Breast epithelium (tissue), 4 donors: ENCODE results near the gene ASB3. TPM values are rescaled to one million over a fixed set of nuclear protein-coding genes. Genes with fewer than 3 reads are reported as not detected.
"Not testable (repeated sequence)": the region's sequence is repeated elsewhere in the genome, so short reads cannot be mapped to it uniquely, and the experiment has no call there.

ENCODE experiments used
- DNase-seq, 2 donors: peaks; one replicate each; pipeline ENCODE4 v3.0.0-alpha.2; 2019; ENCODE audit warnings: low spot score in 2 of 2
- H3K27ac ChIP-seq, 2 donors: fragments of 200-600 bp; sonication (generic) in 1 of 2; one replicate each; pipeline ENCODE4 v1.5.1; 2016 to 2019; ENCODE audit warnings: mild to moderate bottlenecking in 1 of 2
- H3K27me3 ChIP-seq, 2 donors: fragments of 200-600 bp; sonication (generic) in 1 of 2; one replicate each; pipeline versions ENCODE4 v1.5.1 to v1.6.0; 2017 to 2019; ENCODE audit warnings: control low read depth in 1 of 2, mild to moderate bottlenecking in 1 of 2
- H3K36me3 ChIP-seq: fragments of 200-600 bp; one replicate; pipeline ENCODE4 v1.5.1; 2019
- H3K4me1 ChIP-seq, 2 donors: fragments of 200-600 bp; sonication (generic); one replicate each; pipeline ENCODE4 v1.5.1; 2016 to 2019; ENCODE audit warnings: control low read depth in 1 of 2
- H3K4me3 ChIP-seq, 3 donors: fragments of 200-600 bp; sonication (generic); 1 replicate in 2 of 3; 2 replicates in 1 of 3; pipeline ENCODE4 v1.5.1; 2016 to 2019; ENCODE audit warnings: mild to moderate bottlenecking in 3 of 3, moderate library complexity in 2 of 3
- H3K9me3 ChIP-seq, 2 donors: fragments of 200-600 bp; sonication (generic) in 1 of 2; one replicate each; pipeline ENCODE4 v1.5.1; 2016 to 2019; ENCODE audit warnings: control low read depth in 1 of 2
- CTCF ChIP-seq, 3 donors: fragments of 450-650 bp; IDR thresholded peaks; one replicate each; pipeline ENCODE4 v1.5.1; 2016 to 2017; ENCODE audit warnings: antibody characterized with exemption in 3 of 3, mild to moderate bottlenecking in 3 of 3, moderate library complexity in 3 of 3
- POLR2A ChIP-seq: fragments of 450-650 bp; IDR thresholded peaks from one replicate; pipeline ENCODE4 v1.6.1; 2016; ENCODE audit warnings: antibody characterized with exemption, mild to moderate bottlenecking, moderate library complexity
- POLR2AphosphoS5 ChIP-seq, 3 donors: sonication (generic); formaldehyde crosslinking; IDR thresholded peaks; one replicate each; pipeline ENCODE4 v1.6.1; 2017; ENCODE audit warnings: antibody characterized with exemption in 3 of 3
- intact Hi-C: fragments of 100-400 bp; cut with DNase I; formaldehyde crosslinking; loops from one replicate; pipeline ENCODE4 v1.15.1; 2023; ENCODE audit warnings: low total_unique reads
- total RNA-seq, 3 donors: library from RNA; depleted of rRNA; stranded (reverse); fragments of >200 nt; gene quantifications; one replicate each; pipeline ENCODE4 v1.1.0, GENCODE V29; 2016

ASB3 gene
- total RNA-seq, 3 donors from 2014 or later: 22.0 to 37.9 (median 22.7) TPM

- H3K36me3 ChIP-seq: no peaks in the 10 kb centered on the region
- intact Hi-C loops: no loop called here
Observed at GRCh38 chr2:53725662-53726061, 61.1 kb downstream of the ASB3 start.

GRCh38 chr2:53724536-53724935 lies 62.2 kb downstream of the ASB3 start:
- H3K27ac ChIP-seq: no peak overlapping the region

More at GRCh38 chr2:53725662-53726061, 61.1 kb downstream of the ASB3 start:
- no peaks in the 10 kb centered on the region for H3K9me3 ChIP-seq
- H3K4me3 ChIP-seq: no peak overlapping the region
- no peaks in the 10 kb centered on the region for H3K27me3 ChIP-seq
- H3K4me1 ChIP-seq: no peaks in the 10 kb centered on the region
- no peak overlapping the region for H3K27ac ChIP-seq
- DNase-seq: no peak
- TF ChIP-seq CTCF (IDR thresholded peaks at IDR 0.05) (no peak), POLR2A (no peak), POLR2AphosphoS5 (IDR thresholded peaks at IDR 0.05) (no peak)

GRCh38 chr2:53720944-53721343 lies 65.8 kb downstream of the ASB3 start:
- intact Hi-C loops, H3K4me1 ChIP-seq, H3K9me3 ChIP-seq, H3K27me3 ChIP-seq, DNase-seq, H3K4me3 ChIP-seq, H3K27ac ChIP-seq, H3K36me3 ChIP-seq: not testable (repeated sequence)

More at GRCh38 chr2:53724536-53724935, 62.2 kb downstream of the ASB3 start:
- Histone ChIP-seq H3K9me3 (no peaks in the 10 kb centered on the region), H3K36me3 (no peaks in the 10 kb centered on the region), H3K27me3 (no peaks in the 10 kb centered on the region), H3K4me3 (no peak overlapping the region), H3K4me1 (no peaks in the 10 kb centered on the region)
- intact Hi-C loops: no loop called here
- no peak for DNase-seq
- TF ChIP-seq CTCF (IDR thresholded peaks at IDR 0.05) (no peak), POLR2AphosphoS5 (IDR thresholded peaks at IDR 0.05) (no peak), POLR2A (no peak)

GRCh38 chr2:53715568-53715967 lies 71.2 kb downstream of the ASB3 start:
- Histone ChIP-seq H3K4me3 (no peak overlapping the region), H3K27me3 (no peaks in the 10 kb centered on the region), H3K27ac (no peak overlapping the region), H3K36me3 (no peaks in the 10 kb centered on the region), H3K9me3 (no peaks in the 10 kb centered on the region), H3K4me1 (no peaks in the 10 kb centered on the region)
- TF ChIP-seq CTCF (IDR thresholded peaks at IDR 0.05) (peak in 2 of 3 donors; percentile 31 to 32), POLR2AphosphoS5 (IDR thresholded peaks at IDR 0.05) (no peak)
- intact Hi-C loops: no loop called here
- DNase-seq: no peak

GRCh38 chr2:53711271-53711780 lies 75.4 kb downstream of the ASB3 start:
- no peak overlapping the region for H3K4me3 ChIP-seq
- H3K4me1 ChIP-seq: no peaks in the 10 kb centered on the region
- intact Hi-C loops: no loop called here
- DNase-seq: no peak
- peaks cover 13% of the 10 kb centered on the region for H3K36me3 ChIP-seq
- TF ChIP-seq CTCF (IDR thresholded peaks at IDR 0.05) (no peak), POLR2AphosphoS5 (IDR thresholded peaks at IDR 0.05) (no peak), POLR2A (no peak)
- H3K9me3 ChIP-seq: peaks cover 9 to 17% of the 10 kb centered on the region in 2 donors
- no peaks in the 10 kb centered on the region for H3K27me3 ChIP-seq
- no peak overlapping the region for H3K27ac ChIP-seq

- Histone ChIP-seq H3K4me1 (no peaks in the 10 kb centered on the region), H3K36me3 (peaks cover 13% of the 10 kb centered on the region), H3K4me3 (no peak overlapping the region), H3K27me3 (no peaks in the 10 kb centered on the region), H3K9me3 (peaks cover 9 to 17% of the 10 kb centered on the region in 2 donors), H3K27ac (no peak overlapping the region)
- intact Hi-C loops: no loop called here
- DNase-seq: no peak
- TF ChIP-seq POLR2A: no peak
Observed at GRCh38 chr2:53708988-53709387, 77.8 kb downstream of the ASB3 start.
